OCI-LY3 (cell line): ENCODE measurements around the gene TMEM53.

Experiments
- EZH2phosphoT487 ChIP-seq: fragments of 200-600 bp; shearing (Covaris generic); IDR thresholded peaks from 2 replicates; pipeline ENCODE4 v1.6.1; 2018; ENCODE audit warnings: antibody characterized with exemption, mixed run types, low read depth
- TF ChIP-seq, protein P1 (sequence below): fragments of 200-600, 300-600 bp; sonication (generic); IDR thresholded peaks from 2 replicates; pipeline ENCODE4 v1.5.1; 2014; ENCODE audit warnings: antibody characterized with exemption, low read length, low read depth

GRCh38 chr1:44603718-44604117, 70.6 kb downstream of the TMEM53 start:
- TF ChIP-seq, protein P1, sequence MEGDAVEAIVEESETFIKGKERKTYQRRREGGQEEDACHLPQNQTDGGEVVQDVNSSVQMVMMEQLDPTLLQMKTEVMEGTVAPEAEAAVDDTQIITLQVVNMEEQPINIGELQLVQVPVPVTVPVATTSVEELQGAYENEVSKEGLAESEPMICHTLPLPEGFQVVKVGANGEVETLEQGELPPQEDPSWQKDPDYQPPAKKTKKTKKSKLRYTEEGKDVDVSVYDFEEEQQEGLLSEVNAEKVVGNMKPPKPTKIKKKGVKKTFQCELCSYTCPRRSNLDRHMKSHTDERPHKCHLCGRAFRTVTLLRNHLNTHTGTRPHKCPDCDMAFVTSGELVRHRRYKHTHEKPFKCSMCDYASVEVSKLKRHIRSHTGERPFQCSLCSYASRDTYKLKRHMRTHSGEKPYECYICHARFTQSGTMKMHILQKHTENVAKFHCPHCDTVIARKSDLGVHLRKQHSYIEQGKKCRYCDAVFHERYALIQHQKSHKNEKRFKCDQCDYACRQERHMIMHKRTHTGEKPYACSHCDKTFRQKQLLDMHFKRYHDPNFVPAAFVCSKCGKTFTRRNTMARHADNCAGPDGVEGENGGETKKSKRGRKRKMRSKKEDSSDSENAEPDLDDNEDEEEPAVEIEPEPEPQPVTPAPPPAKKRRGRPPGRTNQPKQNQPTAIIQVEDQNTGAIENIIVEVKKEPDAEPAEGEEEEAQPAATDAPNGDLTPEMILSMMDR = no peak
- TF ChIP-seq EZH2phosphoT487 = no peak
